H9 (cell line): ENCODE measurements around the gene GPR143. TPM values are rescaled to one million over a fixed set of nuclear protein-coding genes. Genes with fewer than 3 reads are reported as not detected.

ENCODE experiments used
- DNase-seq: peaks from one replicate; pipeline ENCODE4 v3.0.0-alpha.2; 2017
- H2AFZ ChIP-seq: one replicate; pipeline ENCODE4 v1.6.1; 2013; ENCODE audit warnings: mild to moderate bottlenecking, low read length, control low read depth, moderate library complexity
- H2AK5ac ChIP-seq: 2 replicates; pipeline ENCODE4 v1.6.1; 2013; ENCODE audit warnings: low read length, control low read depth, mixed read lengths; ENCODE audit not compliant: insufficient read length
- H2BK120ac ChIP-seq: one replicate; pipeline ENCODE4 v1.6.1; 2013; ENCODE audit warnings: low read depth, mild to moderate bottlenecking, low read length, control low read depth, inconsistent platforms; ENCODE audit not compliant: poor library complexity, severe bottlenecking
- H2BK12ac ChIP-seq: 2 replicates; pipeline ENCODE4 v1.6.1; 2013; ENCODE audit warnings: low read length, control low read depth, mixed read lengths, low read depth; ENCODE audit not compliant: insufficient read length
- H2BK15ac ChIP-seq: 2 replicates; pipeline ENCODE4 v1.6.1; 2013; ENCODE audit warnings: low read depth, low read length, control low read depth
- H2BK20ac ChIP-seq: one replicate; pipeline ENCODE4 v1.6.1; 2013; ENCODE audit warnings: low read depth, mild to moderate bottlenecking, low read length, control low read depth, inconsistent platforms; ENCODE audit not compliant: poor library complexity, severe bottlenecking
- H2BK5ac ChIP-seq: 2 replicates; pipeline ENCODE4 v1.6.1; 2013; ENCODE audit warnings: low read length, control low read depth, mixed read lengths; ENCODE audit not compliant: insufficient read length
- H3K14ac ChIP-seq: 2 replicates; pipeline ENCODE4 v1.6.1; 2013; ENCODE audit warnings: low read length, control low read depth; ENCODE audit not compliant: insufficient read depth
- H3K18ac ChIP-seq: 2 replicates; pipeline ENCODE4 v1.6.1; 2013; ENCODE audit warnings: low read depth, mild to moderate bottlenecking, mixed read lengths, low read length, control low read depth; ENCODE audit not compliant: insufficient read length
- H3K23ac ChIP-seq: 2 replicates; pipeline ENCODE4 v1.6.1; 2013; ENCODE audit warnings: low read length, control low read depth, mixed read lengths, low read depth; ENCODE audit not compliant: insufficient read length
- H3K23me2 ChIP-seq: 2 replicates; pipeline ENCODE4 v1.6.1; 2013; ENCODE audit warnings: low read depth, mild to moderate bottlenecking, mixed read lengths, low read length, control low read depth; ENCODE audit not compliant: insufficient read length, poor library complexity, severe bottlenecking
- H3K27ac ChIP-seq: 2 replicates; pipeline ENCODE4 v1.5.1; 2013; ENCODE audit warnings: low read length, control low read depth, mixed read lengths, low read depth; ENCODE audit not compliant: insufficient read length
- H3K27me3 ChIP-seq: 2 replicates; pipeline ENCODE4 v1.6.1; 2013; ENCODE audit warnings: low read length, control low read depth, inconsistent platforms; ENCODE audit not compliant: insufficient read depth
- H3K4ac ChIP-seq: 2 replicates; pipeline ENCODE4 v1.6.1; 2013; ENCODE audit warnings: low read depth, mild to moderate bottlenecking, control low read depth, inconsistent platforms, low read length, moderate library complexity
- H3K4me1 ChIP-seq: 2 replicates; pipeline ENCODE4 v1.6.1; 2013; ENCODE audit warnings: low read length, control low read depth, inconsistent platforms; ENCODE audit not compliant: insufficient read depth
- H3K4me2 ChIP-seq: 2 replicates; pipeline ENCODE4 v1.6.1; 2013; ENCODE audit warnings: low read length, control low read depth, mixed read lengths; ENCODE audit not compliant: insufficient read length, insufficient read depth
- H3K56ac ChIP-seq: 2 replicates; pipeline ENCODE4 v1.6.1; 2013; ENCODE audit warnings: low read depth, mild to moderate bottlenecking, mixed read lengths, low read length, control low read depth; ENCODE audit not compliant: insufficient read length
- H3K79me1 ChIP-seq: 2 replicates; pipeline ENCODE4 v1.6.1; 2013; ENCODE audit warnings: low read depth, mild to moderate bottlenecking, moderate library complexity, low read length, control low read depth, inconsistent platforms; ENCODE audit not compliant: insufficient read depth, poor library complexity, severe bottlenecking
- H3K79me2 ChIP-seq: 2 replicates; pipeline ENCODE4 v1.6.1; 2013; ENCODE audit warnings: low read length, control low read depth, inconsistent platforms; ENCODE audit not compliant: insufficient read depth
- H3K9ac ChIP-seq: 2 replicates; pipeline ENCODE4 v1.6.1; 2013; ENCODE audit warnings: low read length, control low read depth, mixed read lengths; ENCODE audit not compliant: insufficient read length; ENCODE audit errors: extremely low read depth
- H3K9me3 ChIP-seq: one replicate; pipeline ENCODE4 v1.6.1; 2013; ENCODE audit warnings: low read depth, low read length, inconsistent platforms; ENCODE audit not compliant: control insufficient read depth
- H3T11ph ChIP-seq: one replicate; pipeline ENCODE4 v1.6.1; 2013; ENCODE audit warnings: mild to moderate bottlenecking, low read length, control low read depth, inconsistent platforms
- H4K20me1 ChIP-seq: one replicate; pipeline ENCODE4 v1.6.1; 2013; ENCODE audit not compliant: control insufficient read depth, insufficient read length, insufficient read depth
- H4K5ac ChIP-seq: 2 replicates; pipeline ENCODE4 v1.6.1; 2013; ENCODE audit warnings: low read depth, mild to moderate bottlenecking, mixed read lengths, low read length, control low read depth; ENCODE audit not compliant: insufficient read length
- H4K8ac ChIP-seq: replicated peaks from 2 replicates; pipeline ENCODE4 v1.6.1; 2013; ENCODE audit warnings: low read length, control low read depth, mixed read lengths, low read depth; ENCODE audit not compliant: insufficient read length
- H4K91ac ChIP-seq: 2 replicates; pipeline ENCODE4 v1.6.1; 2013; ENCODE audit warnings: low read depth, mild to moderate bottlenecking, moderate library complexity, mixed read lengths, low read length, control low read depth; ENCODE audit not compliant: insufficient read length
- H3K27ac Mint-ChIP-seq, 3 experiments: 2 replicates in 2 of 3; 3 replicates in 1 of 3; pipeline ENCODE4 v1.8.0; 2020 to 2021; ENCODE audit warnings: mixed read lengths in 3 of 3, mild to moderate bottlenecking in 1 of 3, moderate library complexity in 1 of 3
- H3K27me3 Mint-ChIP-seq: 2 replicates; pipeline ENCODE4 v1.8.0; 2021; ENCODE audit warnings: low read depth, mild to moderate bottlenecking, moderate library complexity, mixed read lengths
- H3K36me3 Mint-ChIP-seq, 3 experiments: 2 replicates in 2 of 3; 3 replicates in 1 of 3; pipeline ENCODE4 v1.8.0; 2020 to 2021; ENCODE audit warnings: low read depth in 3 of 3, mixed read lengths in 3 of 3; ENCODE audit not compliant: insufficient read depth in 1 of 3
- H3K4me1 Mint-ChIP-seq, 2 experiments: 2 replicates each; pipeline ENCODE4 v1.8.0; 2020; ENCODE audit warnings: mixed read lengths in 2 of 2
- H3K4me3 Mint-ChIP-seq, 2 experiments: 2 replicates in 1 of 2; 3 replicates in 1 of 2; pipeline ENCODE4 v1.8.0; 2020 to 2021; ENCODE audit warnings: mild to moderate bottlenecking in 2 of 2, mixed read lengths in 2 of 2, moderate library complexity in 1 of 2
- H3K9me3 Mint-ChIP-seq, 2 experiments: 2 replicates in 1 of 2; 3 replicates in 1 of 2; pipeline ENCODE4 v1.8.0; 2020; ENCODE audit warnings: mild to moderate bottlenecking in 2 of 2, mixed read lengths in 2 of 2, moderate library complexity in 1 of 2
- WGBS: extraction: QIAGEN DNeasy Blood & Tissue Kit; methylation state at CpG from one replicate; pipeline ENCODE4 v1.1.7; 2013; ENCODE audit warnings: missing lambda C conversion rate, low lambda C conversion rate, mixed read lengths; ENCODE audit not compliant: insufficient read length; ENCODE audit errors: extremely low coverage; 5-methylcytosine and 5-hydroxymethylcytosine counted together
- total RNA-seq: library from RNA; stranded (reverse); gene quantifications from 2 replicates; pipeline ENCODE4 v1.2.1, GENCODE V29; 2021
- TF ChIP-seq, protein P1 (sequence below): fragments of 200-600 bp; sonication (generic); conservative IDR thresholded peaks from 3 replicates; pipeline ENCODE4 v1.8.0; 2021; ENCODE audit warnings: antibody characterized with exemption, mild to moderate bottlenecking

The GPR143 gene
- total RNA-seq, 1 experiment from 2014 or later, result 7.1 TPM

DNA sequence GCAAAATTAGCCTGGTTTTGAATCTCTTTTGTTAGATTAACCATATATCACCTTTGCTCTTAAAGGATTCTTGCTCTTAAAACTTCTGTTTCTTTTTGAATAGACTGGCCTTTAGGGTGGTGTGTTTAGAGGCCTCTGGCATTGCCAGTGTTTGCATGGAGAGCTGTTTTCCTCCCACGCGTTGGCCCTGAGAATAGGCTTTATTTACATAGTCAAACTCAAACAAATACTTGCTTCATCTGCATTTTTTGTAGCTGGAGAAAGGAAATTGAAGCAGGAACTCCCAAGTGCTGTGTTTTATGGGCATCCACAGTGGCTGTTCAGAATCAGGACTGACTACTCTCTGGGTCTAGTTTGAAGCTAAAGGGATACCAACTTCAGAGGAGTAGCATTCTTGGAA, 23.3 kb upstream of the GPR143 start:
- Histone ChIP-seq H4K20me1 (peaks cover 3% of the 10 kb centered on the region), H2BK120ac (no peak overlapping the region), H3K9ac (peak overlapping the region; percentile 13), H3K56ac (no peak overlapping the region), H3K4ac (no peak overlapping the region), H4K5ac (no peak overlapping the region), H2BK12ac (peak overlapping the region; percentile 42), H3K27me3 (no peaks in the 10 kb centered on the region; the same call in 1 of the 2 replicates), H3K27ac (peak overlapping the region; percentile 93), H3K23ac (no peak overlapping the region), H3K23me2 (peaks cover 27% of the 10 kb centered on the region), H4K91ac (no peak overlapping the region), H2AFZ (no peak overlapping the region), H3K4me2 (peak overlapping the region; percentile 99), H3K79me2 (peaks cover 24% of the 10 kb centered on the region; the same call in 1 of the 2 replicates), H3K14ac (0 out of 2 replicates have a peak overlapping the region, but pooled peaks have one; percentile 62), H3K18ac (no peak overlapping the region), H2BK20ac (no peak overlapping the region), H2BK15ac (no peak overlapping the region), H3K9me3 (no peaks in the 10 kb centered on the region), H3T11ph (no peak overlapping the region), H4K8ac (no peak overlapping the region), H2BK5ac (no peak overlapping the region), H3K79me1 (peaks cover 7% of the 10 kb centered on the region), H3K4me1 (peaks cover 36% of the 10 kb centered on the region), H2AK5ac (peak overlapping the region; percentile 41)
- Mint-ChIP-seq H3K4me3 (peak overlapping the region; percentile 84 to 97), H3K27me3 (peaks cover 6% of the 10 kb centered on the region), H3K27ac (peak overlapping the region in 2 of 3 experiments; percentile 65 to 94; a peak in 6 of 7 replicates), H3K4me1 (peaks cover 40 to 56% of the 10 kb centered on the region in 2 experiments), H3K36me3 (peaks cover 11 to 16% (median 14%) of the 10 kb centered on the region in 3 experiments; a peak in 5 of 7 replicates), H3K9me3 (peaks cover 23 to 50% of the 10 kb centered on the region in 2 experiments)
- TF ChIP-seq, protein P1, sequence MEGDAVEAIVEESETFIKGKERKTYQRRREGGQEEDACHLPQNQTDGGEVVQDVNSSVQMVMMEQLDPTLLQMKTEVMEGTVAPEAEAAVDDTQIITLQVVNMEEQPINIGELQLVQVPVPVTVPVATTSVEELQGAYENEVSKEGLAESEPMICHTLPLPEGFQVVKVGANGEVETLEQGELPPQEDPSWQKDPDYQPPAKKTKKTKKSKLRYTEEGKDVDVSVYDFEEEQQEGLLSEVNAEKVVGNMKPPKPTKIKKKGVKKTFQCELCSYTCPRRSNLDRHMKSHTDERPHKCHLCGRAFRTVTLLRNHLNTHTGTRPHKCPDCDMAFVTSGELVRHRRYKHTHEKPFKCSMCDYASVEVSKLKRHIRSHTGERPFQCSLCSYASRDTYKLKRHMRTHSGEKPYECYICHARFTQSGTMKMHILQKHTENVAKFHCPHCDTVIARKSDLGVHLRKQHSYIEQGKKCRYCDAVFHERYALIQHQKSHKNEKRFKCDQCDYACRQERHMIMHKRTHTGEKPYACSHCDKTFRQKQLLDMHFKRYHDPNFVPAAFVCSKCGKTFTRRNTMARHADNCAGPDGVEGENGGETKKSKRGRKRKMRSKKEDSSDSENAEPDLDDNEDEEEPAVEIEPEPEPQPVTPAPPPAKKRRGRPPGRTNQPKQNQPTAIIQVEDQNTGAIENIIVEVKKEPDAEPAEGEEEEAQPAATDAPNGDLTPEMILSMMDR, result no peak
- no CpG with 5 or more reads among the region's 2 CpGs for WGBS
- DNase-seq, result no peak
